PC-3 (cell line): ENCODE data around the gene CERS5. TPM values are rescaled to one million over a fixed set of nuclear protein-coding genes. Genes with fewer than 3 reads are reported as not detected.

Source experiments
- ATAC-seq: fragments of 200-7000 bp; cut with Tn5 transposase; 2 replicates; pipeline ENCODE4 v1.9.1; 2020; ENCODE audit warnings: mild to moderate bottlenecking, moderate library complexity
- BruUV-seq: library from RNA; stranded (reverse); fragments of 400-500 nt; replicated peaks from 2 replicates; lab custom pipeline; 2021; lab: Mats Ljungman, UMichigan
- CTCF ChIA-PET: fragments of 300-600 bp; sonication (Branson Sonifier 250); formaldehyde crosslinking; loops from one replicate; lab custom pipeline; 2022; ENCODE audit warnings: antibody characterized with exemption; lab: Charles Lee
- POLR2A ChIA-PET: fragments of 300-600 bp; sonication (Branson Sonifier 250); formaldehyde crosslinking; loops from one replicate; lab custom pipeline; 2022; ENCODE audit warnings: antibody characterized with exemption; ENCODE audit not compliant: unreplicated experiment; lab: Charles Lee
- DNase-seq: peaks from one replicate; pipeline ENCODE4 v3.0.0-alpha.2; 2015
- H2AFZ ChIP-seq: fragments of 300-600 bp; sonication (generic); 2 replicates; pipeline ENCODE4 v1.6.0; 2016; ENCODE audit warnings: antibody characterized with exemption, low read length
- H3F3A ChIP-seq: fragments of 300-600 bp; sonication (generic); one replicate; pipeline ENCODE4 v1.6.0; 2017; ENCODE audit warnings: antibody characterized with exemption, low read length, control low read depth, mild to moderate bottlenecking; ENCODE audit not compliant: unreplicated experiment
- H3K27ac ChIP-seq: fragments of 300-600 bp; sonication (generic); 2 replicates; pipeline ENCODE4 v1.5.1; 2016; ENCODE audit warnings: mild to moderate bottlenecking, low read length
- H3K27me3 ChIP-seq: fragments of 300-600 bp; sonication (generic); 2 replicates; pipeline ENCODE4 v1.6.1; 2016; ENCODE audit warnings: low read length, mixed read lengths
- H3K36me3 ChIP-seq: fragments of 300-600 bp; sonication (generic); 2 replicates; pipeline ENCODE4 v1.6.1; 2016; ENCODE audit warnings: low read depth, mixed run types, low read length, mixed read lengths
- H3K4me1 ChIP-seq: fragments of 300-600 bp; sonication (generic); 2 replicates; pipeline ENCODE4 v1.5.1; 2016; ENCODE audit warnings: low read length; ENCODE audit not compliant: insufficient read depth
- H3K4me2 ChIP-seq: fragments of 300-600 bp; sonication (generic); 2 replicates; pipeline ENCODE4 v1.6.0; 2016; ENCODE audit warnings: low read length
- H3K4me3 ChIP-seq: fragments of 300-600 bp; sonication (generic); 2 replicates; pipeline ENCODE4 v1.5.1; 2016; ENCODE audit warnings: mild to moderate bottlenecking, low read length, mixed read lengths
- H3K79me2 ChIP-seq: fragments of 300-600 bp; sonication (generic); 2 replicates; pipeline ENCODE4 v1.6.1; 2017; ENCODE audit warnings: low read length, mixed read lengths
- H3K9ac ChIP-seq: fragments of 300-600 bp; sonication (generic); 2 replicates; pipeline ENCODE4 v1.6.0; 2016; ENCODE audit warnings: mild to moderate bottlenecking, low read length
- H3K9me2 ChIP-seq: fragments of 300-600 bp; sonication (generic); replicated peaks from 2 replicates; pipeline ENCODE4 v1.6.1; 2016; ENCODE audit warnings: mixed run types, low read length, mixed read lengths
- H3K9me3 ChIP-seq: fragments of 300-600 bp; sonication (generic); 2 replicates; pipeline ENCODE4 v1.6.1; 2016; ENCODE audit warnings: low read length, mixed read lengths
- H4K20me1 ChIP-seq: fragments of 300-600 bp; sonication (generic); 2 replicates; pipeline ENCODE4 v1.6.1; 2016; ENCODE audit warnings: low read length, mixed read lengths
- EZH2 ChIP-seq: fragments of 300-600 bp; sonication (generic); IDR thresholded peaks from one replicate; pipeline ENCODE4 v1.6.1; 2017; ENCODE audit warnings: antibody characterized with exemption, mild to moderate bottlenecking, low read length; ENCODE audit not compliant: unreplicated experiment
- EZH2phosphoT487 ChIP-seq: fragments of 300-600 bp; sonication (generic); IDR thresholded peaks from 2 replicates; pipeline ENCODE4 v1.6.1; 2018; ENCODE audit warnings: mild to moderate bottlenecking, antibody characterized with exemption, low read length, borderline replicate concordance
- intact Hi-C: fragments of 100-400 bp; cut with micrococcal nuclease; formaldehyde crosslinking; loops from 2 replicates; pipeline ENCODE4 v1.9.0; 2023
- total RNA-seq: library from RNA; depleted of rRNA; stranded (reverse); fragments of >200 nt; gene quantifications from 2 replicates; pipeline ENCODE4 v1.2.3, GENCODE V29; 2014
- TF ChIP-seq, protein P1 (sequence below): fragments of 300-600 bp; sonication (generic); conservative IDR thresholded peaks from 2 replicates; pipeline ENCODE4 v1.5.1; 2017; ENCODE audit warnings: antibody characterized with exemption, low read depth, mild to moderate bottlenecking, low read length

The CERS5 gene
- total RNA-seq, 1 experiment from 2014 or later = 24.9 TPM

- Histone ChIP-seq H3K4me1 (peaks cover 33% of the 10 kb centered on the region), H4K20me1 (no peaks in the 10 kb centered on the region), H3K9me3 (no peaks in the 10 kb centered on the region), H3K27me3 (no peaks in the 10 kb centered on the region), H3K4me3 (no peak overlapping the region), H3K4me2 (no peak overlapping the region), H3F3A (peaks cover 5% of the 10 kb centered on the region), H3K9ac (no peak overlapping the region), H3K9me2 (no peaks in the 10 kb centered on the region), H3K27ac (no peak overlapping the region), H3K79me2 (no peaks in the 10 kb centered on the region), H2AFZ (no peak overlapping the region), H3K36me3 (no peaks in the 10 kb centered on the region; the same call in 1 of the 2 replicates)
- POLR2A ChIA-PET = interaction anchor here (0.6 kb wide), 1 partner anchor 17 kb away, joined by 5 read pairs; no protein-coding TSS in a partner anchor
- DNase-seq = no peak
- intact Hi-C loops = no loop called here
- CTCF ChIA-PET = no interaction called here
- no TSS peak for BruUV-seq
- TF ChIP-seq, protein P1, sequence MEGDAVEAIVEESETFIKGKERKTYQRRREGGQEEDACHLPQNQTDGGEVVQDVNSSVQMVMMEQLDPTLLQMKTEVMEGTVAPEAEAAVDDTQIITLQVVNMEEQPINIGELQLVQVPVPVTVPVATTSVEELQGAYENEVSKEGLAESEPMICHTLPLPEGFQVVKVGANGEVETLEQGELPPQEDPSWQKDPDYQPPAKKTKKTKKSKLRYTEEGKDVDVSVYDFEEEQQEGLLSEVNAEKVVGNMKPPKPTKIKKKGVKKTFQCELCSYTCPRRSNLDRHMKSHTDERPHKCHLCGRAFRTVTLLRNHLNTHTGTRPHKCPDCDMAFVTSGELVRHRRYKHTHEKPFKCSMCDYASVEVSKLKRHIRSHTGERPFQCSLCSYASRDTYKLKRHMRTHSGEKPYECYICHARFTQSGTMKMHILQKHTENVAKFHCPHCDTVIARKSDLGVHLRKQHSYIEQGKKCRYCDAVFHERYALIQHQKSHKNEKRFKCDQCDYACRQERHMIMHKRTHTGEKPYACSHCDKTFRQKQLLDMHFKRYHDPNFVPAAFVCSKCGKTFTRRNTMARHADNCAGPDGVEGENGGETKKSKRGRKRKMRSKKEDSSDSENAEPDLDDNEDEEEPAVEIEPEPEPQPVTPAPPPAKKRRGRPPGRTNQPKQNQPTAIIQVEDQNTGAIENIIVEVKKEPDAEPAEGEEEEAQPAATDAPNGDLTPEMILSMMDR = no peak
- no peak for TF ChIP-seq EZH2
- TF ChIP-seq EZH2phosphoT487 = no peak
- ATAC-seq = no peak
Measured at GRCh38 chr12:50190859-50191258, 23.7 kb upstream of the CERS5 start.

DNA sequence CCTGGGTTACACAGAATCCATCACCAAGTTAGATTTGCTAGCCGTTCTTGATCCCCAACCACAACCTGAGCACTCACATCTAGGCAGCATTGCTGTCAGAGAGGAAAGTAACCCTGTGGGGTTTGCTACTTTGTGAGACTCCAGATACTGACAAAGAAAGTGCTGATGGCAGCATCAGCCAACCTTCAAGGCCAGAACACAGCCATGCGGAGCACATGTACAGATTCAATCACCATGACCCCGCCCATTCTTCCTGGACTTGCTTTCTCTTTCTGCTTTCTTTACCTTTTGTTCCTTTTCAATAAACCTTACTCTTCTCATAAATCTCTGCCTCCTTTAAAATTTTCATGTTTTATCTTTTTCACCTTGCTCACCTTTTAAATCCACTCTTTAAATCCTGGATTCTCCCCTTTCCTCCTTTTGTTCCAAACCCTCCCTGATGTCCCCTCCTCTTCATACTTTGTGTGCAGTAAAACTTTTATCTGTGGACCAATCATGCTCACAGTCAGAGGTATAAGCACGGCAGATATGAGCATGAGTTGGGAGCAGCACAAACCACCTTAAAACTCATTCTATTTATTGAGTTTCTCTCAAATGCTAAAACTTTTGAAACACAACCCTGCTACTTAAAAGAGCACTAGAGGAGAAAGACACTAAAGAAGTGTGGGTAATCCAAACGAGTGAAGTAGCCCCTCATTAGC is 21.9 kb upstream of the CERS5 start:
- TF ChIP-seq EZH2 (no peak), EZH2phosphoT487 (no peak)
- TF ChIP-seq, protein P1 = no peak
- no peak overlapping the region for H2AFZ ChIP-seq
- H4K20me1 ChIP-seq = no peaks in the 10 kb centered on the region
- CTCF ChIA-PET = no interaction called here
- no peaks in the 10 kb centered on the region for H3K27me3 ChIP-seq
- no peaks in the 10 kb centered on the region for H3K9me2 ChIP-seq
- ATAC-seq (no peak), DNase-seq (no peak)
- no peak overlapping the region for H3K27ac ChIP-seq
- POLR2A ChIA-PET = no interaction called here
- peaks cover 5% of the 10 kb centered on the region for H3F3A ChIP-seq
- no peaks in the 10 kb centered on the region for H3K9me3 ChIP-seq
- H3K4me3 ChIP-seq = no peak overlapping the region
- H3K4me2 ChIP-seq = no peak overlapping the region
- no TSS peak for BruUV-seq
- H3K4me1 ChIP-seq = peaks cover 34% of the 10 kb centered on the region
- H3K79me2 ChIP-seq = no peaks in the 10 kb centered on the region
- intact Hi-C loops = loop anchor here (5.0 kb wide), 1 partner anchor 33 kb away; no protein-coding TSS in a partner anchor
- no peaks in the 10 kb centered on the region; the same call in 1 of the 2 replicates for H3K36me3 ChIP-seq
- no peak overlapping the region for H3K9ac ChIP-seq

- Histone ChIP-seq H3K27ac (no peak overlapping the region), H3K4me2 (no peak overlapping the region), H4K20me1 (no peaks in the 10 kb centered on the region), H3K79me2 (no peaks in the 10 kb centered on the region), H3K9ac (no peak overlapping the region), H2AFZ (no peak overlapping the region), H3K4me1 (peaks cover 35% of the 10 kb centered on the region), H3K9me2 (no peaks in the 10 kb centered on the region), H3K4me3 (no peak overlapping the region), H3K27me3 (no peaks in the 10 kb centered on the region), H3K36me3 (no peaks in the 10 kb centered on the region; the same call in 1 of the 2 replicates), H3F3A (peaks cover 5% of the 10 kb centered on the region), H3K9me3 (no peaks in the 10 kb centered on the region)
- POLR2A ChIA-PET = no interaction called here
- intact Hi-C loops = loop anchor here (5.0 kb wide), 1 partner anchor 34 kb away; no protein-coding TSS in a partner anchor
- DNase-seq (no peak), ATAC-seq (no peak)
- TF ChIP-seq EZH2phosphoT487 = no peak
- no peak for TF ChIP-seq EZH2
- TF ChIP-seq, protein P1 = no peak
- no TSS peak for BruUV-seq
- CTCF ChIA-PET = interaction anchor here (1.0 kb wide), 1 partner anchor 15 kb away, joined by 3 read pairs; no protein-coding TSS in a partner anchor
Measured at GRCh38 chr12:50188241-50188781, 21.1 kb upstream of the CERS5 start.
